GM21576 (cell line): ENCODE results near the gene EXOSC2.
"Not testable (repeated sequence)": the region's sequence is repeated elsewhere in the genome, so short reads cannot be mapped to it uniquely, and the experiment has no call there.

Experiments
- ATAC-seq: cut with Tn5 transposase; IDR thresholded peaks from one replicate; pipeline ENCODE4 v1.9.1; 2021; ENCODE audit warnings: mild to moderate bottlenecking, moderate library complexity; ENCODE audit not compliant: unreplicated experiment

Gene EXOSC2

GRCh38 chr9:130667120-130667435, 26.5 kb upstream of the EXOSC2 start:
- no peak for ATAC-seq

- ATAC-seq, result no peak
Observed at GRCh38 chr9:130668196-130668595, 25.4 kb upstream of the EXOSC2 start.

GRCh38 chr9:130668659-130669058, 24.9 kb upstream of the EXOSC2 start:
- no peak for ATAC-seq

GRCh38 chr9:130669965-130670364, 23.6 kb upstream of the EXOSC2 start:
- no peak for ATAC-seq

GRCh38 chr9:130670644-130671043, 22.9 kb upstream of the EXOSC2 start:
- no peak for ATAC-seq

GRCh38 chr9:130672466-130672865, 21.1 kb upstream of the EXOSC2 start:
- ATAC-seq, result no peak

- no peak for ATAC-seq
Observed at GRCh38 chr9:130672933-130673615, 20.5 kb upstream of the EXOSC2 start.

GRCh38 chr9:130675396-130675795, 18.2 kb upstream of the EXOSC2 start:
- no peak for ATAC-seq

- no peak for ATAC-seq
Observed at GRCh38 chr9:130677252-130677651, 16.3 kb upstream of the EXOSC2 start.

GRCh38 chr9:130680836-130681768, 12.5 kb upstream of the EXOSC2 start:
- ATAC-seq, result no peak

- no peak for ATAC-seq
Observed at GRCh38 chr9:130681769-130682420, 11.7 kb upstream of the EXOSC2 start.

- ATAC-seq, result no peak
Observed at GRCh38 chr9:130682421-130683121, 11.0 kb upstream of the EXOSC2 start.

GRCh38 chr9:130685104-130685503, 8.5 kb upstream of the EXOSC2 start:
- no peak for ATAC-seq

- ATAC-seq, result not testable (repeated sequence)
Observed at GRCh38 chr9:130685945-130686344, 7.6 kb upstream of the EXOSC2 start.

GRCh38 chr9:130687615-130688014, 6.0 kb upstream of the EXOSC2 start:
- no peak for ATAC-seq

- no peak for ATAC-seq
Observed at GRCh38 chr9:130688072-130688471, 5.5 kb upstream of the EXOSC2 start.

- ATAC-seq, result no peak
Observed at GRCh38 chr9:130689572-130689936, 4.0 kb upstream of the EXOSC2 start.

- no peak for ATAC-seq
Observed at GRCh38 chr9:130689937-130690700, 3.5 kb upstream of the EXOSC2 start.

GRCh38 chr9:130692321-130692720, 1.3 kb upstream of the EXOSC2 start:
- ATAC-seq, result no peak

- no peak for ATAC-seq
Observed at GRCh38 chr9:130693101-130693425, 517 bp upstream of the EXOSC2 start.

GRCh38 chr9:130694205-130694604, 625 bp downstream of the EXOSC2 start:
- no peak for ATAC-seq
